Fibroblast of lung (primary cell): ENCODE measurements around the gene RIN3. TPM values are rescaled to one million over a fixed set of nuclear protein-coding genes. Genes with fewer than 3 reads are reported as not detected.

ENCODE experiments used
- DNase-seq, 2 donors: peaks; one replicate each; pipeline versions ENCODE4 v3.0.0 to v3.0.0-alpha.2; 2010; ENCODE audit warnings: low read depth in 2 of 2
- H2AFZ ChIP-seq: 2 replicates; pipeline ENCODE4 v1.5.1; 2012; ENCODE audit warnings: low read length, control low read depth, inconsistent platforms
- H3K27ac ChIP-seq: 2 replicates; pipeline ENCODE4 v1.5.1; 2011; ENCODE audit warnings: low read length, control low read depth; ENCODE audit not compliant: insufficient read depth
- H3K27me3 ChIP-seq: 2 replicates; pipeline ENCODE4 v1.5.1; 2011; ENCODE audit warnings: mild to moderate bottlenecking, low read length; ENCODE audit not compliant: control insufficient read depth, insufficient read depth
- H3K36me3 ChIP-seq: 2 replicates; pipeline ENCODE4 v1.5.1; 2011; ENCODE audit warnings: low read length; ENCODE audit not compliant: control insufficient read depth, insufficient read depth
- H3K4me1 ChIP-seq: 2 replicates; pipeline ENCODE4 v1.5.1; 2011; ENCODE audit warnings: low read length; ENCODE audit not compliant: control insufficient read depth, insufficient read depth; ENCODE audit errors: extremely low read depth
- H3K4me2 ChIP-seq: 2 replicates; pipeline ENCODE4 v1.5.1; 2011; ENCODE audit warnings: low read length, control low read depth; ENCODE audit not compliant: insufficient read depth; ENCODE audit errors: extremely low read depth
- H3K4me3 ChIP-seq, 4 experiments: fragments of 200-600 bp in 1 of 4; sonication (generic) in 1 of 4; replicated peaks in 1 of 4; 2 replicates each; pipeline ENCODE4 v1.5.1; 2011 to 2016; ENCODE audit warnings: low read length in 4 of 4, low read depth in 3 of 4, mild to moderate bottlenecking in 3 of 4, control low read depth in 2 of 4, inconsistent platforms in 1 of 4, mixed read lengths in 1 of 4; ENCODE audit not compliant: insufficient read depth in 1 of 4; ENCODE audit errors: control extremely low read depth in 1 of 4
- H3K79me2 ChIP-seq: 2 replicates; pipeline ENCODE4 v1.5.1; 2012; ENCODE audit warnings: mild to moderate bottlenecking, low read length, inconsistent platforms; ENCODE audit not compliant: control insufficient read depth, insufficient read depth
- H3K9ac ChIP-seq: 2 replicates; pipeline ENCODE4 v1.5.1; 2011; ENCODE audit warnings: mild to moderate bottlenecking, low read length, control low read depth; ENCODE audit not compliant: insufficient read depth
- H3K9me3 ChIP-seq: 2 replicates; pipeline ENCODE4 v1.5.1; 2012; ENCODE audit warnings: low read depth, low read length; ENCODE audit not compliant: control insufficient read depth, insufficient read depth
- H4K20me1 ChIP-seq: 2 replicates; pipeline ENCODE4 v1.5.1; 2011; ENCODE audit warnings: low read length; ENCODE audit not compliant: control insufficient read depth, insufficient read depth; ENCODE audit errors: extremely low read depth
- CTCF ChIP-seq, 2 donors: IDR thresholded peaks in 1 of 2; conservative IDR thresholded peaks in 1 of 2; 1 replicate in 1 of 2; 2 replicates in 1 of 2; pipeline ENCODE4 v1.5.1; 2011 to 2012; ENCODE audit warnings: low read length in 2 of 2, control low read depth in 1 of 2, inconsistent platforms in 1 of 2, low read depth in 1 of 2, mild to moderate bottlenecking in 1 of 2
- EZH2 ChIP-seq: IDR thresholded peaks from 2 replicates; pipeline ENCODE4 v1.5.1; 2012; ENCODE audit warnings: low read length, control low read depth, mild to moderate bottlenecking; ENCODE audit errors: missing control alignments
- polyA plus RNA-seq, 2 donors: library from polyadenylated mRNA; depleted of rRNA in 1 of 2; stranded (reverse) in 1 of 2; unstranded in 1 of 2; fragments of >200 nt; gene quantifications; 2 replicates each; pipeline ENCODE4 v1.2.1, GENCODE V29; 2011 to 2012; ENCODE audit warnings: missing spikeins in 1 of 2
- total RNA-seq: library from RNA; depleted of rRNA; stranded (reverse); fragments of >200 nt; gene quantifications from 2 replicates; pipeline ENCODE4 v1.2.1, GENCODE V29; 2014

RIN3 gene
- total and polyA plus RNA-seq, 2 donors (not counting 1 experiment from before 2014, with no cell fraction given): 8.9 to 9.2 TPM

GRCh38 chr14:92567173-92567725 lies 53.7 kb downstream of the RIN3 start:
- Histone ChIP-seq H3K79me2 (no peaks in the 10 kb centered on the region), H3K4me3 (no peak overlapping the region), H2AFZ (no peak overlapping the region), H3K9me3 (no peaks in the 10 kb centered on the region), H3K36me3 (peaks cover 2% of the 10 kb centered on the region), H4K20me1 (no peaks in the 10 kb centered on the region), H3K27ac (no peak overlapping the region), H3K9ac (no peak overlapping the region), H3K4me1 (no peaks in the 10 kb centered on the region), H3K27me3 (no peaks in the 10 kb centered on the region), H3K4me2 (no peak overlapping the region)
- no peak for DNase-seq
- TF ChIP-seq EZH2 (no peak), CTCF (conservative IDR thresholded peaks at IDR 0.05 in 1 of 2, IDR thresholded peaks at IDR 0.05 in 1 of 2; ENCODE audit: low read depth in 1 of 2, low read length in 2 of 2) (no peak)

- Histone ChIP-seq H3K36me3 (peaks cover 2% of the 10 kb centered on the region), H3K79me2 (no peaks in the 10 kb centered on the region), H3K4me2 (no peak overlapping the region), H3K9ac (no peak overlapping the region), H3K9me3 (no peaks in the 10 kb centered on the region), H3K4me1 (no peaks in the 10 kb centered on the region), H4K20me1 (no peaks in the 10 kb centered on the region), H3K4me3 (no peak overlapping the region), H3K27ac (no peak overlapping the region), H2AFZ (no peak overlapping the region), H3K27me3 (no peaks in the 10 kb centered on the region)
- TF ChIP-seq CTCF (conservative IDR thresholded peaks at IDR 0.05 in 1 of 2, IDR thresholded peaks at IDR 0.05 in 1 of 2; ENCODE audit: low read depth in 1 of 2, low read length in 2 of 2) (no peak), EZH2 (no peak)
- DNase-seq: no peak
These were observed 55.3 kb downstream of the RIN3 start for GRCh38 chr14:92568621-92569479.

GRCh38 chr14:92570674-92571262 lies 57.2 kb downstream of the RIN3 start:
- H3K36me3 ChIP-seq: peaks cover 2% of the 10 kb centered on the region
- H3K4me3 ChIP-seq: no peak overlapping the region
- DNase-seq: no peak
- TF ChIP-seq EZH2: no peak
- TF ChIP-seq CTCF (conservative IDR thresholded peaks at IDR 0.05 in 1 of 2, IDR thresholded peaks at IDR 0.05 in 1 of 2; ENCODE audit: low read depth in 1 of 2, low read length in 2 of 2): no peak
- H3K27me3 ChIP-seq: no peaks in the 10 kb centered on the region
- H3K4me2 ChIP-seq: no peak overlapping the region
- H3K79me2 ChIP-seq: no peaks in the 10 kb centered on the region
- no peak overlapping the region for H3K27ac ChIP-seq
- no peaks in the 10 kb centered on the region for H4K20me1 ChIP-seq
- H3K9me3 ChIP-seq: no peaks in the 10 kb centered on the region
- no peak overlapping the region for H2AFZ ChIP-seq
- H3K9ac ChIP-seq: no peak overlapping the region
- H3K4me1 ChIP-seq: no peaks in the 10 kb centered on the region
